ENCODE results near the gene RNF212B. TPM values are rescaled to one million over a fixed set of nuclear protein-coding genes. Genes with fewer than 3 reads are reported as not detected.

RNF212B gene
- polyA plus RNA-seq, 5 donors, result 0.65 to 1.6 (median 1.1) TPM; not detected in 1

- peak in 1 of 2 donors; percentile 49 for DNase-seq
These were observed 57.2 kb downstream of the RNF212B start for GRCh38 chr14:23294734-23295561.

- DNase-seq, result no peak
These were observed 58.5 kb downstream of the RNF212B start for GRCh38 chr14:23296012-23296777.

GRCh38 chr14:23297096-23297495 lies 59.4 kb downstream of the RNF212B start:
- DNase-seq, result no peak

GRCh38 chr14:23297611-23298277 lies 60.0 kb downstream of the RNF212B start:
- DNase-seq, result no peak

GRCh38 chr14:23299211-23299957 lies 61.6 kb downstream of the RNF212B start:
- peak in 1 of 2 donors; percentile 27 for DNase-seq

- no peak for DNase-seq
These were observed 62.4 kb downstream of the RNF212B start for GRCh38 chr14:23299986-23300686.

GRCh38 chr14:23300687-23301223 lies 63.0 kb downstream of the RNF212B start:
- DNase-seq, result peak in 1 of 2 donors; percentile 39

- peak; percentile 99 to 100 for DNase-seq
These were observed 63.7 kb downstream of the RNF212B start for GRCh38 chr14:23301288-23301968.

GRCh38 chr14:23301969-23302289 lies 64.2 kb downstream of the RNF212B start:
- DNase-seq, result no peak

GRCh38 chr14:23302290-23303225 lies 64.8 kb downstream of the RNF212B start, which contains the start of gene PPP1R3E:
PPP1R3E (minus strand) TSS chr14:23302859; CDS start chr14:23302576, 283 bp downstream.
- DNase-seq, result peak; percentile 45 to 47

GRCh38 chr14:23306412-23307145 lies 68.8 kb downstream of the RNF212B start, which contains the start of gene BCL2L2:
BCL2L2 (plus strand) TSS chr14:23306833; CDS start chr14:23307768, 935 bp downstream.
- peak; percentile 91 to 93 for DNase-seq

- no peak for DNase-seq
These were observed 69.4 kb downstream of the RNF212B start for GRCh38 chr14:23307146-23307530.

- DNase-seq, result no peak
These were observed 70.2 kb downstream of the RNF212B start for GRCh38 chr14:23307687-23308644.

- no peak for DNase-seq
These were observed 71.1 kb downstream of the RNF212B start for GRCh38 chr14:23308721-23309445.

GRCh38 chr14:23310546-23310945 lies 72.8 kb downstream of the RNF212B start:
- no peak for DNase-seq

GRCh38 chr14:23316300-23316699 lies 78.6 kb downstream of the RNF212B start:
- no peak for DNase-seq
